Ishikawa (cell line): Measurements from ENCODE around the gene EVI5.

Experiments used
- CEBPB ChIP-seq: IDR thresholded peaks from 2 replicates; pipeline ENCODE4 v1.6.1; 2012
- CREB1 ChIP-seq: IDR thresholded peaks from 2 replicates; pipeline ENCODE4 v1.6.1; 2012; ENCODE audit warnings: low read depth
- EGR1 ChIP-seq: IDR thresholded peaks from 2 replicates; pipeline ENCODE4 v1.6.1; 2012
- EP300 ChIP-seq: IDR thresholded peaks from 2 replicates; pipeline ENCODE4 v1.6.1; 2012; ENCODE audit warnings: borderline replicate concordance
- FOXM1 ChIP-seq: IDR thresholded peaks from 2 replicates; pipeline ENCODE4 v1.6.1; 2012; ENCODE audit warnings: low read depth, borderline replicate concordance
- MAX ChIP-seq: IDR thresholded peaks from 2 replicates; pipeline ENCODE4 v1.6.1; 2012
- NFIC ChIP-seq: IDR thresholded peaks from 2 replicates; pipeline ENCODE4 v1.6.1; 2012
- RAD21 ChIP-seq: IDR thresholded peaks from 2 replicates; pipeline ENCODE4 v1.6.1; 2012; ENCODE audit warnings: low read depth
- REST ChIP-seq: IDR thresholded peaks from 2 replicates; pipeline ENCODE4 v1.6.1; 2012; ENCODE audit warnings: low read depth, mild to moderate bottlenecking
- TAF1 ChIP-seq: IDR thresholded peaks from 2 replicates; pipeline ENCODE4 v1.6.1; 2012; ENCODE audit warnings: low read depth, mild to moderate bottlenecking
- TCF12 ChIP-seq: IDR thresholded peaks from 2 replicates; pipeline ENCODE4 v1.6.1; 2012; ENCODE audit warnings: low read depth
- TEAD4 ChIP-seq: IDR thresholded peaks from 2 replicates; pipeline ENCODE4 v1.6.1; 2012
- USF1 ChIP-seq: IDR thresholded peaks from 2 replicates; pipeline ENCODE4 v1.6.1; 2012
- YY1 ChIP-seq: IDR thresholded peaks from 2 replicates; pipeline ENCODE4 v1.6.1; 2012; ENCODE audit warnings: low read depth
- ZBTB7A ChIP-seq: IDR thresholded peaks from 2 replicates; pipeline ENCODE4 v1.6.1; 2012; ENCODE audit warnings: low read depth

Gene EVI5

GRCh38 chr1:92754000-92754718 lies 30.7 kb downstream of the EVI5 start:
- TF ChIP-seq MAX (no peak), TCF12 (no peak), USF1 (no peak), CEBPB (no peak), FOXM1 (no peak), RAD21 (no peak), NFIC (no peak), EGR1 (no peak), REST (no peak), EP300 (no peak), TAF1 (no peak), YY1 (no peak), CREB1 (no peak), TEAD4 (no peak), ZBTB7A (no peak)

- TF ChIP-seq EP300, result no peak
- no peak for TF ChIP-seq FOXM1
- TF ChIP-seq TCF12, result no peak
- TF ChIP-seq EGR1, result no peak
Observed at GRCh38 chr1:92752719-92753118, 32.2 kb downstream of the EVI5 start.

GRCh38 chr1:92749024-92749634 lies 35.8 kb downstream of the EVI5 start:
- no peak for TF ChIP-seq CREB1
- TF ChIP-seq EGR1, result no peak
- TF ChIP-seq TEAD4, result no peak
- no peak for TF ChIP-seq REST
- peak; percentile 80 for TF ChIP-seq RAD21
- TF ChIP-seq NFIC, result no peak
- TF ChIP-seq TAF1, result no peak

- no peak for TF ChIP-seq EGR1
- TF ChIP-seq MAX, result no peak
- TF ChIP-seq FOXM1, result no peak
- no peak for TF ChIP-seq TEAD4
- TF ChIP-seq TCF12, result no peak
- TF ChIP-seq REST, result no peak
- no peak for TF ChIP-seq EP300
- TF ChIP-seq ZBTB7A, result no peak
- no peak for TF ChIP-seq USF1
- TF ChIP-seq TAF1, result no peak
Observed at GRCh38 chr1:92748138-92748537, 36.8 kb downstream of the EVI5 start.

GRCh38 chr1:92747735-92748134 lies 37.2 kb downstream of the EVI5 start:
- TF ChIP-seq ZBTB7A, result no peak
- no peak for TF ChIP-seq CEBPB
- no peak for TF ChIP-seq EGR1
